Neural cell (in vitro differentiated cells): Measurements from ENCODE around the gene ASTN1.

ENCODE experiments used
- EP300 ChIP-seq: fragments of 450-650 bp; conservative IDR thresholded peaks from 2 replicates; pipeline ENCODE4 v1.6.1; 2014; ENCODE audit warnings: antibody characterized with exemption, mild to moderate bottlenecking, moderate library complexity; ENCODE audit not compliant: poor library complexity, severe bottlenecking
- EZH2 ChIP-seq: fragments of 200-600, 300-800 bp; shearing (Covaris generic), sonication (generic); IDR thresholded peaks from 2 replicates; pipeline ENCODE4 v1.6.1; 2014; ENCODE audit warnings: antibody characterized with exemption, low read length, borderline replicate concordance, mild to moderate bottlenecking; ENCODE audit not compliant: insufficient read depth, poor library complexity, severe bottlenecking
- MXI1 ChIP-seq: fragments of 450-650 bp; conservative IDR thresholded peaks from 2 replicates; pipeline ENCODE4 v1.6.1; 2014; ENCODE audit warnings: antibody characterized with exemption, mild to moderate bottlenecking; ENCODE audit not compliant: poor library complexity, severe bottlenecking
- POLR2AphosphoS5 ChIP-seq: IDR thresholded peaks from 2 replicates; pipeline ENCODE4 v1.6.1; 2012
- TAF1 ChIP-seq: IDR thresholded peaks from 2 replicates; pipeline ENCODE4 v1.6.1; 2012; ENCODE audit warnings: low read depth
- TF ChIP-seq, protein P1 (sequence below): fragments of 450-650 bp; IDR thresholded peaks from 2 replicates; pipeline ENCODE4 v1.5.1; 2014; ENCODE audit warnings: antibody characterized with exemption, mild to moderate bottlenecking, moderate library complexity; ENCODE audit not compliant: poor library complexity, severe bottlenecking
- TF ChIP-seq, protein P2 (sequence below): IDR thresholded peaks from 2 replicates; pipeline ENCODE4 v1.6.1; 2012; ENCODE audit warnings: borderline replicate concordance

- TF ChIP-seq, protein P1, sequence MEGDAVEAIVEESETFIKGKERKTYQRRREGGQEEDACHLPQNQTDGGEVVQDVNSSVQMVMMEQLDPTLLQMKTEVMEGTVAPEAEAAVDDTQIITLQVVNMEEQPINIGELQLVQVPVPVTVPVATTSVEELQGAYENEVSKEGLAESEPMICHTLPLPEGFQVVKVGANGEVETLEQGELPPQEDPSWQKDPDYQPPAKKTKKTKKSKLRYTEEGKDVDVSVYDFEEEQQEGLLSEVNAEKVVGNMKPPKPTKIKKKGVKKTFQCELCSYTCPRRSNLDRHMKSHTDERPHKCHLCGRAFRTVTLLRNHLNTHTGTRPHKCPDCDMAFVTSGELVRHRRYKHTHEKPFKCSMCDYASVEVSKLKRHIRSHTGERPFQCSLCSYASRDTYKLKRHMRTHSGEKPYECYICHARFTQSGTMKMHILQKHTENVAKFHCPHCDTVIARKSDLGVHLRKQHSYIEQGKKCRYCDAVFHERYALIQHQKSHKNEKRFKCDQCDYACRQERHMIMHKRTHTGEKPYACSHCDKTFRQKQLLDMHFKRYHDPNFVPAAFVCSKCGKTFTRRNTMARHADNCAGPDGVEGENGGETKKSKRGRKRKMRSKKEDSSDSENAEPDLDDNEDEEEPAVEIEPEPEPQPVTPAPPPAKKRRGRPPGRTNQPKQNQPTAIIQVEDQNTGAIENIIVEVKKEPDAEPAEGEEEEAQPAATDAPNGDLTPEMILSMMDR, result no peak
- TF ChIP-seq EZH2 (no peak), TAF1 (no peak), MXI1 (no peak), POLR2AphosphoS5 (no peak), EP300 (no peak)
- TF ChIP-seq, protein P2, sequence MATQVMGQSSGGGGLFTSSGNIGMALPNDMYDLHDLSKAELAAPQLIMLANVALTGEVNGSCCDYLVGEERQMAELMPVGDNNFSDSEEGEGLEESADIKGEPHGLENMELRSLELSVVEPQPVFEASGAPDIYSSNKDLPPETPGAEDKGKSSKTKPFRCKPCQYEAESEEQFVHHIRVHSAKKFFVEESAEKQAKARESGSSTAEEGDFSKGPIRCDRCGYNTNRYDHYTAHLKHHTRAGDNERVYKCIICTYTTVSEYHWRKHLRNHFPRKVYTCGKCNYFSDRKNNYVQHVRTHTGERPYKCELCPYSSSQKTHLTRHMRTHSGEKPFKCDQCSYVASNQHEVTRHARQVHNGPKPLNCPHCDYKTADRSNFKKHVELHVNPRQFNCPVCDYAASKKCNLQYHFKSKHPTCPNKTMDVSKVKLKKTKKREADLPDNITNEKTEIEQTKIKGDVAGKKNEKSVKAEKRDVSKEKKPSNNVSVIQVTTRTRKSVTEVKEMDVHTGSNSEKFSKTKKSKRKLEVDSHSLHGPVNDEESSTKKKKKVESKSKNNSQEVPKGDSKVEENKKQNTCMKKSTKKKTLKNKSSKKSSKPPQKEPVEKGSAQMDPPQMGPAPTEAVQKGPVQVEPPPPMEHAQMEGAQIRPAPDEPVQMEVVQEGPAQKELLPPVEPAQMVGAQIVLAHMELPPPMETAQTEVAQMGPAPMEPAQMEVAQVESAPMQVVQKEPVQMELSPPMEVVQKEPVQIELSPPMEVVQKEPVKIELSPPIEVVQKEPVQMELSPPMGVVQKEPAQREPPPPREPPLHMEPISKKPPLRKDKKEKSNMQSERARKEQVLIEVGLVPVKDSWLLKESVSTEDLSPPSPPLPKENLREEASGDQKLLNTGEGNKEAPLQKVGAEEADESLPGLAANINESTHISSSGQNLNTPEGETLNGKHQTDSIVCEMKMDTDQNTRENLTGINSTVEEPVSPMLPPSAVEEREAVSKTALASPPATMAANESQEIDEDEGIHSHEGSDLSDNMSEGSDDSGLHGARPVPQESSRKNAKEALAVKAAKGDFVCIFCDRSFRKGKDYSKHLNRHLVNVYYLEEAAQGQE, result no peak
Measured at GRCh38 chr1:177142010-177142409, 22.5 kb downstream of the ASTN1 start.
